Frontal cortex (tissue), 4 donors: Measurements from ENCODE around the gene OPA1. TPM values are rescaled to one million over a fixed set of nuclear protein-coding genes. Genes with fewer than 3 reads are reported as not detected.
A peak's percentile ranks its signal among the peaks of the same experiment; 100 is the strongest.

Source experiments
- DNase-seq, 2 donors: peaks; one replicate each; pipeline ENCODE4 v3.0.0; 2012; ENCODE audit warnings: low spot score in 2 of 2
- FAIRE-seq: peaks from 2 replicates; lab custom pipeline; 2012; peaks lifted over from hg19 to GRCh38; lab: Jason Lieb, UNC
- total RNA-seq: library from RNA; depleted of rRNA; stranded (reverse); fragments of >200 nt; gene quantifications from one replicate; pipeline ENCODE4 v1.2.3, GENCODE V29; 2014
- donor health status: control.
- donor health status: control.
- donor health status: control.

OPA1 gene
- total RNA-seq, 1 donor from 2014 or later, result 136 TPM

DNA sequence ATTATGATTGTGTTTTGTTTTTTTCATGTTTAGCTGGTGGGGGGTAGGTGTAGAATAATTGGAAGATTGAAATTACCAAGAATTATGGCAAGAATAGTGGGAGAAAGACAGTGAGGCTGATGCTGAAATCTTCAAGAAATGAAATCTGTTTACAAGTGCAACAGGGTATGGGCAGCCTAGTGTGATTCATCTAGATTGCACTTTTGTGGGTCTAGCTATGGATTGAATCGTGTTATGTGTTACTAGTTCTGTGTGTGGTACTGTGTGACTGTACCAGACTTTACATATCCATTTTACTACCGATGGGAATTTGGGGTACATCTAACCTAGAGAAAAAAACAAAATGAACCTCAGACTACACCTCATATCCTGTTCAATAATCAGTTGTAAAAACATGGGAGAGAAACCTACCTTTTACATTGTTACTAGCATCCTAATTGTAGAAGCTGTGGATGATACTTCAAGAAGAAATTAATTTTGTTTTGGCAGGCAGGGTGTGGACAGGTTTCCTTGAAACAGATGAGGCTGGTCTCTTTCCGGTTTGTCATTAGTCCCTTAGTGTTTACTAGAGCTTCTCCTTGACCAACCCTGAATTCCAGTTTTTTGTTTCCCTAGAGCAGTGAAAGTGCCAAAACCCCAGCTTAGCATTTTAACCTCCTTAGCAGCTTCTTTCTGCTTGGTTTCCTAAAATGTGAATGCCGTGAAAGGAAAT lies 47.9 kb downstream of the OPA1 start:
- DNase-seq, result no peak
- FAIRE-seq, result no peak

DNA sequence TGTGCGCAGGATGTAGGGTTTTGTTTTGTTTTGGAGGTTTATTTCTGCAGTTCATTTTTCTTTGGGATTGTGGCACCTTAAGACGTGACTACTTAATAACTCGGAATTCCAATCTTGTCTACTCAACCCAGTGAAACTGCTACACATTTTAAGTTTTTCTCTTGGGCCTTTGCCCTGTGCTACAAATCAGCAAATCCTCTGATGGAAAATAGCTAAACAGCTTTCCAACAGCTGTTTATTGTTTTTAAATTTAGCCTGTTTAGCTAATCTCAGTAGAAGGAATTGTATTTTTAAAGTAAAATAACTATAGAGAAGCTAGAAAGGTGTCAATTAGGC lies 48.4 kb downstream of the OPA1 start:
- FAIRE-seq (no peak), DNase-seq (no peak)

DNA sequence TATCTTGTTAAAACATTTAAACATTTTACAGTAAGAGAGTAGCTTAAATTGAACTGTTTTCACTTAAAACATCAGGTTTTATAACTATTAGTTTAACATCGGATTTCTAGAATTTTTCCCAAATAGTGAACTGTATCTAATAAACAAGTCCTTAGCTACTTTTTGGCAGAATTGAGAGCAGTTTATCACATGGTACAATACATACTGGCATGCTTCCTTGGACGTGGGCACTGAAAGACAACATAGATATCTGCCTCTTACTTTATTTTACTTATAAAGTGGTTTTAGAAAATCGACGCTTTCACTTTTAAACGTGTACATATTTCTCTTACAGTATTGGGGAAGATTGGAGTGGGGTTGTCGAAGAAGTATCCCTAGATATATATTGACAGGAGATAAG lies 52.8 kb downstream of the OPA1 start:
- DNase-seq (no peak), FAIRE-seq (no peak)

DNA sequence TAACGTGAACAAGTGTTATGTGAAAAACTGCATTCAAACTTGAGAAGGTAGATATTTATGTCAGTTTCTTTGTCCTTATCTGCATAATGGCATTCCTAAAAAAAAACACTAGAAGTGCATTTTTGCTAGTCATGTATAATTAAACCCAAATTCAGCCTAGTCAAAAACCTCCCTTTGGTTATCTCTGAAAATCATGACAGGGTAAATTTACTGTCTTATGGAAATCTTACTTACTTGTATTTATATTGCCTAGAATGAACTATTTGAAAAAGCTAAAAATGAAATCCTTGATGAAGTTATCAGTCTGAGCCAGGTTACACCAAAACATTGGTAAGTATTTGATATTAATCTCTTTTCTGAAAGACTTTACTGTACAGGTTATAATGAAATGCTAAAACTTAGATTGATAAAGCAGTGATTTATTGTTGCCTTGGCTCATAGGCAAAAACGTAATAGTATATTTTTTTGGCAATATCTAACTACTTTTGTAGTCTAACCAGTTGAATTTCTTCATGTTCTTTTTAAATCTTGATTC lies 55.6 kb downstream of the OPA1 start:
- FAIRE-seq, result no peak
- DNase-seq, result no peak

DNA sequence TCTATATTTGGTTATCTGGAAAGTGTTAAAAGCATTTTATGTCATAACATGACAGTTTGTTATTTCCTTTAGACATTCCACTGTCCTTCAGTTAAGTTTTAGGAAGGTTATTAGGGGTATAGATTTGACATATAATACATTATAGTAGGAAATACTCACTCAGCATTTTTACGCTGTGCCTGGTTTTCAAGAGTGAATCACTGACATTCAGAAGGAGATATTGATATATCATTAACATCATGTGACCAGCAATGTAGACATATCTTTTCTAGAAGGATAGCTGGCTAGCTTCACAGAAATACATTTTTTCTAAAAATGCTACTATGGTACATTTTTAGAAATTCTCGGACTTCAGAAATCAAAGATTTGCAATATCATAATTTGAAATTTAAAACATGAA lies 57.6 kb downstream of the OPA1 start:
- no peak for FAIRE-seq

DNA sequence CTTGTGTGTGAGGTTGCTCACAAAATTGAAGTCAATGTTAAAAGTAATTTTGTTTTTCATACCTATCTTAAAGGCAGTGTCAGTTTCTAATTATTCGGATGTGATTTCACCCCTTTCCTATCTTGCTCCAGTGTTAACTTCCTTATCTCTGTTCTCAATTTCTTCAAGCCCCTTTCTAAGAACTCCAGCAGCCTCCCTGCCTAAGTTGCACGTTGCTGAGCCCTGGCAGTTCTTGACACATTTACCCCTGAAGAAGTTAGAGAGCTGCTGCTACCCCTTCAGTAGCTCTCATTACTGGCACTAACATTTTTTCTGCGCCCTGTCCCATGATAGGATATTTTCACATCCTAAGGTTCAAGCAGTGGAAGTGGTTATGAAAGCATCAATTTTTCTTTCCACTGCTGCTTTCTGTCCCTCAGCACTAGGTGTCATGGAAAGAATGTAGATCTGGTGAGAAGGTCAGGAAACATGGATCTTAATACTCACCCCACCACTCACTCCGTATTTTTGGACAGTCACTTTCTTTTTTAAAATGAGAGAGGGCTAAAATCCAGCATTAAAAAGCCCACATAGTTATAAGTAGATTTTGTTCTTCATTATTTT lies 62.9 kb downstream of the OPA1 start:
- DNase-seq, result no peak
- FAIRE-seq, result no peak

More for the DNA sequence above, 57.6 kb downstream of the OPA1 start:
- DNase-seq, result no peak

DNA sequence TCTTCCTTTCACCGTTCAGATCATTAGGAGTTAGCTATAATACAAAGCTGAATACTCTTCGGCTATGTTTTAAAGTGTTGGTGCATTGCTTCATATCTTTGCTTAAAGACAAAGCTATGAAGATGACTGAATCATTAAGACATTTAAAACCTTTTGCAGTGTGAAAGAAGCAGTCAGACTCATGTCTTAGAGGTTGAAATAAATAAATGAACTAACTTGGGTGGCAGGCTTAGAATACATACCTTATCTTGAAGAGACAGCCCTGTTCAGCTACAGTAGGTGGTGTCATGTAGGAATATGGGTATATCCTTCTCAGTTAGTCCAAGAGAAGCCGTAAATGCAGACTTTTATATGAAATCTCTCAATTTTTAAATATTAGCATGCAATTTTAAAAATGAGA lies 63.4 kb downstream of the OPA1 start:
- FAIRE-seq (no peak), DNase-seq (no peak)

DNA sequence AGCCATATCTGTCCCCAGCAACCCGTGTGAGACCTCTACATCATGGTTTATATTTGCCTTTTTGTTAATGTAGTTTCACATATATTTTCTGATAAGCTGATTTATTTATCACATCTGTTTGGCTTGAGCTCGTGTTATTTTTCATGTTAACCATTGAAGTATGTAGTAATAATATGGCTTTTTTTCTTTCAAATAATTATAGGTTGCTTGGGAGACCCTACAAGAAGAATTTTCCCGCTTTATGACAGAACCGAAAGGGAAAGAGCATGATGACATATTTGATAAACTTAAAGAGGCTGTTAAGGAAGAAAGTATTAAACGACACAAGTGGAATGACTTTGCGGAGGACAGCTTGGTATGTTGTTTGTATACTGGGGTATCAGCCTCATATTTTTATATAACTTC lies 63.9 kb downstream of the OPA1 start:
- FAIRE-seq (no peak), DNase-seq (no peak)

DNA sequence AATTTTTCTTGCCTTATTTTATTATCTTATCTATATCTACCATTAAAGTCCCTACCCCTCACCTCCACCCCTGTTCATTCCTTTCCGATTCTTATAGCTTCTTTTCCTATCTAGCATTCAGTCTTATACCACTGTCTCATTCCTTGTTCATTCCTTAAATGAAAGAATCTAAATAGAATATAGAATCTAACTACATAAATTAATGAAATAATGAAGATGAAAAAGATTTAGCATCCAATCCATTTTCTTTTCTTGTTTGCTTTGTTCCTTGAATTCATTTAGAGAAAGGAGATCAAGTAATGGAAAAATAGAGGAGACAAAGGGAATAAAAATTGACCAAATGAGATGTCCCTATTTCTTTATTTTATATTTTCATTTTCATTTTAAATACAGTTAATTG lies 67.2 kb downstream of the OPA1 start:
- FAIRE-seq (no peak), DNase-seq (no peak)

DNA sequence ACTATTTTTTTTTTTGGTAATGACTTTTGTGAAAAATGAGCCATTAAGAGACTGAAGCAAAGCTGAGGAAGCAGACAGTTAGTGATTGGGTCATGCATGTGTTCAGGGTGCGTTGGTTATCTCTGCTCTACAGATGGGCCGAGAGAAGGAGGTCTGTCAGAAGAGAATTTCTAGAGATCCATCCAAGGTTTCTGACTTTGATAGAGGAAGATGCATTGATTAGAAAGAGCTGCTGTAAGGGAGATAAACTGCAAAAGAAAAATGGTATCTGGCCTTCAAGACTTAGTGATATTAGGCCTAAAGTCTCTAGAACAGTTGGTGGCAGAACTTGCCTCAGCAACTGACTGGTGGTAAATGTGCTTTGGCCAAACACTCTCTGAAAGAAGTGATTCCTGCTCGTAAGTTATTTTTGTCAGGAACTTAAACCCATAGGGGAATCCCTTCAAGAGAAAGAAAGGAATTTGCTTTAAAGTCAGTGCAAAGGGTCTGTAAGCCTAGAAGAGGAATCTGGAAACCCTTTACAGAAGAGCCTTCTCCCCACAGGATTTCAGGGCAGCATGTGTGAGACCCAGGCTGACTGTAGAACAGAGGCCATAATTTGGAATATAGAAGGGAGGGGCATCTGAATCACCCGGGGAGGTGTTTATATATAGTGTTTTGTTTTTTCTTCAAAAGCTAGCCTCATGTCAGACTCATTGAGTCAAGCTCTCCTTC lies 67.8 kb downstream of the OPA1 start:
- FAIRE-seq (no peak), DNase-seq (no peak)

DNA sequence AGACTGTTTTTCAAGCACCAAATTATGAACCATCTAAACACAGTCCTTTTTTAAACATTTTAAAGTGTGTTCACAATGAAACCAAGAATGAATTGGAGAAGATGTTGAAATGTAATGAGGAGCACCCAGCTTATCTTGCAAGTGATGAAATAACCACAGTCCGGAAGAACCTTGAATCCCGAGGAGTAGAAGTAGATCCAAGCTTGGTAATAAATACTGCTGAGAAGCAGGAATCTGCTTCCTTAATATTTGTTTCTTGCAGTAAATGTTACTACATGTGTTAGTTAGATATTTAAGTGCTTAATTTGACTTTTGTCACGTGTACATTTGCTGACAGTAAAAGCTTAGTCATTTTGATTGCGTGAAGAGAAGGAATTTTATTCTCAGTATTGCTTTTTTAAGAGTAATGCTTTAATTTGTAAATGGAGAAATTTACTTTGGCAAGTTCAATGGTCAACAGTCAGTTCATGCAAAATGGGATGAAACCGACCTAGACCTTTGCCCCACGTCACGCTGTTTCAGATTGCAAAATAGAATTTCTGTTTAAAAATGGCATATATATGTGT lies 69.8 kb downstream of the OPA1 start:
- FAIRE-seq (no peak), DNase-seq (no peak)

DNA sequence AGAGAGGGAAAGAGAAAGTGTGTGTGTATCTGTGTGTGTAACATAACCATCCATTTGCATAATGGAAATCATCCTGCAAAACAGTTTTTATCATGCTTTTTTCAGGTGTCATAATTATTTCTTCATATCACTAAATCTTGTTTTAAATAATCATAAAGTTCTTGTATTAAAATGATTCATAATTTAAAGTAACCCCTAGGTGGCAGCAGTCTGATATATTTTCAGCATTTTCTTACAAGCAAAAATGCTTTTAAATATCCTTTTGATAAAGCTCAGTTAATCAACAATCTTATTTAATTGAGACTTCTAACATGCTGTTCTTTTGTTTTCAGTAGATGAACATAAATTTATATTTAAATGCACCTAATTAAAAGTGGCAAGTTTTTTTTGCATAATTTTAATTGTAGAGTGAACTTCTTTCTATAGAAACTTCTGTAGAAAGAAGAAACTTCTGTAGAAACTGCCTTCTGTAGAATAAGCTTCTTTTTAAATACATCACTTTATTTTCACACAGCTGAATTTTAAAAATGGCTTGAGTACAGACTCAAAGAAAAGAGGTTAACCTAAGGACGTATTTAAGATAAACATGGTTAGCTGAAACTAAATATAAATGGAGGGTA lies 72.5 kb downstream of the OPA1 start:
- no peak for DNase-seq

DNA sequence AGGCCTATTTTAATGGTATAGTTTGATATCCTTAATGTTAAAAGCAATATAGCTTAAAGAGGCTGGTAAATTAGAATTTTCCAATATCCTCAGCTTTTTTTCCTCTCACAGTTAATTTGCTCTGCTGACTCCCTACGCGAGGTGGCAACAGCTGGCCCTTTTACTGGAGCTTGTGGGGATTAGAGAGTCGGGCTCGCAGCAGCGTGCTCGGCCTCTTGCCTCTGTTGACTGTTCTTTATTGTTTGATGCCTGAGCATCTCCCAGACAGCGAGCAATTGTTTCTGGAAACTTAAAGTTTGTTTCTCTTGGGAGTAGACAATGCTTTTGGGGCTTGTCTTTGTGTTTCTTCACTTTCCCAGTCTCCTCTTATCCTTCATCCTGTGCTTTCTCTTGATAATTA lies 80.8 kb downstream of the OPA1 start:
- peak; percentile 4 to 17 for DNase-seq

More for the DNA sequence above, 72.5 kb downstream of the OPA1 start:
- peak; percentile 90 for FAIRE-seq

DNA sequence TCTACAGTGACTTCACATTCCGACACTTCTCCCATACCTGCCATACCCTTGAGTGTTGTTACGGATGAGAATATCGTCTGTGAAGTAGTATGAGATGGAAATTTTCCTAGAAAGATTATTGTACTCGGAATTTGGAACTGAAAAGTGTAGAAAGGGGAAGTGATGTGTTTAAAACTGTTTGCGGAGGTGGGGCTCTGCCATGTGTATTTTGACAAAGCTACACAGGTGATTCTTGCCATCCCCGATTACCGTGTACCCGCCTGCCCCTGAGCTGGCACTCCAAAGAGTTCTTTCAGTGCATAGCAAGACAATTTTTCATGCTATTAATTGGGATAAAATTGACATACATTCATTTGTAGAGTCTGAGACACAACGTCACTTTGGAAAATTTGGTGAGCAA lies 81.7 kb downstream of the OPA1 start:
- no peak for DNase-seq
- no peak for FAIRE-seq

More for the DNA sequence above, 80.8 kb downstream of the OPA1 start:
- no peak for FAIRE-seq

DNA sequence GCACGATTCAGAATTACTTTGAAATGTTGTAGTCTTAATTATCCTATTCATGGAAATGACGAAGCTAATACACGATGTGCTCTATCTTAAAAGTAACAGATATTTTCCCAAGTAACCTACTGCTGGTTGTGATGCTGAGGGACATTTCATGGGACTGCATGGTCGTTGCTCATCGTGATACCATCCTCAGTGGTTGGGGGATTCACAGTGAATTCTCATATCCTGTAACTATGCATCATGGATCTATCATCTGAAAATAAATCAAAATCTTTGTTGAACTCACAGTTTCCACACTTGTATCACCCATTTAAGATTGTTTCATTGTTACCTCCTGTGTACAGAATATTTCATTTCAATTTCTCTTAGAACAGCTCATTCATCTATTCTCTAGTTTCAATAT lies 84.7 kb downstream of the OPA1 start:
- no peak for DNase-seq
- no peak for FAIRE-seq

DNA sequence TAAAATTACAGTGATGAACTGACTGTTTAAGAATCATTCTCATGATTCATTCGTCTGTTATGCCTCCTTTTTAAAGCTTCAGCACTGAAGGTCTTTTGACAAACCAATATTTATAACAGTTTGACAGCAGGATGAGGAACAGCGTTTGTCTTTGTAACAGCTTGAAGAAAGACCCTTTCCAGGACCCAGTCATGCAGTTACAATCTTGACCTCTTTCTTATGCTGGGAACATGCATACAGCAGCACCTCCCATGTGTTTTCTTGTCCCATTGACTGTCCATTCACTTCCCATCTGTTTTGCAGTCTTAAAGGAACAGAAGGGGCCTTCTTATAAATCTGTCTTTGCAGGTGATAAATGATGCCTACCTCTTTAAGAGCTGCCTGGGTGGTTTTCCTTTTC lies 87.2 kb downstream of the OPA1 start:
- DNase-seq (no peak), FAIRE-seq (no peak)

DNA sequence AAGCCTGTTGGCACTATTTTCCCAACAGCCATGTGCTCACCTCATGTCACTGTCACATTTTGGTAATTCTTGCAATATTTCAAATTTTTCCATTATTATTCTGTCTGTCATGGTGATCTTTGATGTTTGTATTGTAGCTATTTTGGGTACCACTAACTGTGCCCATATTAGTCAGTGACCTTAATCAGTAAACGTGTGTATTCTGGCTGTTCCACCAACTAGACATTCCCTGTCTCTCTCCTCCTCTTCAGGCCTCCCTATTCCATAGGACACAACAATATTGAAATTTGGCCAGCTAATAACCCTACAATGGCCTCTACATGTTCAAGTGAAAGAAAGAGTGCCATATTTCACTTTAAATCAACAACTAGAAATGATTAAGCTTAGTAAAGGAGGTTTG lies 88.6 kb downstream of the OPA1 start:
- DNase-seq (no peak), FAIRE-seq (no peak)

DNA sequence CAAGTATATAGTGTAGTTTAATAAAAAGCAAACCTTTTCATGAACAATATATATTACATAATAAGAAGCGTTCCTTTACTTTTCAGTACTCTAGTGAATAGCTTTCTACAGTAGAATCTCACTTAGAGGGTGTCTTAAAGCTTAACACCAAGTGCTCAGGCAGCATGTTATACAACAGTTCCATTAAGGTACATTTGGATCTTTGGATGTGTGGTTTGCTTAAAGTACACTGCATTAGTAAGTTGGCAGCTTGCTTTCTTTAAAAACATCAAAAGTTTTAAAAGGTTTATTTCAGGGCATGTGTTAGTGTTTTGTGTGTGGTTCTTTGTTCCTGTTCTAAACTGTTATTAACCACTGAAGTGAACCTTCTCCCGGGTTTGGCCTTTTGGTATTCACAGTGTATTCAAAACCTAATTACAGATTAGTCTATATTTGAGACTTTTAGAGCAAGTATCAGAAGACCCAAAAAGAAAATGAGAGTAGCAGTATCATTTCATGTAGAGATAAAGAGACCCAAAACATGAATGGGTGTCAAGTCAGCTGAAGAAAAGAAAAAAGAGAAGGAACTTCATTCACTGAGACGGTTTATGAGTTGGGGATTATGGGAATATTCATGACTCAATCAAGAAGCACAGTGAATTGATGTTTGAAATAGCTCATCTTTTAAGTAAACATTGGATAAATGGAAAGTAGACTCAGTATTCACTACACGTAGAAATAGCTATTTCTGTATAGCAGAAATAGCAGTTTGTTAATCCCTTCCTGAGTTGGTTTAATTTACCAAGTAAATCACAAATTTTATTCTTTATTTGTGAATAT lies 93.9 kb downstream of the OPA1 start:
- DNase-seq, result no peak
- no peak for FAIRE-seq

DNA sequence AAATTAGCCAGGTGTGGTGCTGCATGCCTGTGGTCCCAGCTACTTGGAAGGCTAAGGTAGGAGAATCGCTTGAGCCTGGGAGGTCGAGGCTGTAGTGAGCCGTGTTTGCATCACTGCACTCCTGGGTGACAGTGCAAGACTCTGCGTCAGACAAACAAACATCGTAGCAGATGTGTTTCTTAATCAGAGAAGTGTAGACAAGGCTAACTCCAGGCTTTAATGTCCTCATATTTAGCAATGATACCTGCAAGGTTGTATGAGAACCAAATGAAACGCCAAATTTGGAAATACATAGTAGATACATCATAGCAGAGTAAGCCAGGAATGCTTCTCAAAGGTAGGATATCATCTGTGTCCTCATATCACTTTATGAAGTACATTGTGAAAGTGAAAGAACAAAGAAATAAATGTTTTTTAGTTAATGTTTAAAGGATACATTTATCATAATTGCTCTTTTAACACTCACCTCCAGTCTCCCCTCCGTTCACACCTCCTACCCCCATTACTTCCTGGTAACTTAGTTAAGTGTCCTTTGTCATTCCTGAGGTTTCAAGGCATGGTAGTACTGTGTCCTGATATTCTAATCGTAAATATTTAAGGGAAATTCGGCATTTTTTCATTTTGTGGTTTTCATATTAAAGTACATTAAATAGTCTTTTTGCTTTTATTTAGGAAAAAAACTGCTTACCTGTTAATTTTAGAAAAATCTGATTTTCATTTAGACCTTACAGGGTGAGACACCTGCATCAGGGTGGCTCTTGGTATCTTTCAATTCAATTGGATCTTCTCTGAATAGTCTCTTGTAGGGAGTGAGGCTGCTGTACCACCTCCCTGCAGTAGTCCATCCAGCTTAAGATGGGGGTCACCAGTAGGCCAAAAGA lies 96.1 kb downstream of the OPA1 start:
- no peak for DNase-seq
- no peak for FAIRE-seq
